A673 (cell line): ENCODE measurements around the gene DENND6A. TPM values are rescaled to one million over a fixed set of nuclear protein-coding genes. Genes with fewer than 3 reads are reported as not detected.

Source experiments
- BruUV-seq: library from RNA; stranded (reverse); fragments of 400-500 nt; replicated peaks from 2 replicates; lab custom pipeline; 2021; lab: Mats Ljungman, UMichigan
- CTCF ChIA-PET: fragments of 300-600 bp; sonication (Branson Sonifier 250); formaldehyde crosslinking; loops from one replicate; lab custom pipeline; 2022; ENCODE audit warnings: antibody characterized with exemption; lab: Charles Lee
- POLR2A ChIA-PET: fragments of 300-600 bp; sonication (Branson Sonifier 250); formaldehyde crosslinking; loops from one replicate; lab custom pipeline; 2022; ENCODE audit warnings: antibody characterized with exemption; ENCODE audit not compliant: low non-redundant PET; lab: Charles Lee
- DNase-seq: peaks from one replicate; pipeline ENCODE4 v3.0.0-alpha.2; 2015; ENCODE audit warnings: low spot score
- H3K27ac ChIP-seq: fragments of 200-600 bp; sonication (generic); 2 replicates; pipeline ENCODE4 v1.5.1; 2016; ENCODE audit warnings: mixed run types, low read depth, mild to moderate bottlenecking, mixed read lengths, antibody characterized with exemption, low read length; ENCODE audit not compliant: poor library complexity, severe bottlenecking
- H3K27me3 ChIP-seq: fragments of 200-600 bp; sonication (generic); replicated peaks from 2 replicates; pipeline ENCODE4 v1.6.1; 2017; ENCODE audit warnings: mixed run types, low read depth, mild to moderate bottlenecking, mixed read lengths, antibody characterized with exemption, low read length; ENCODE audit not compliant: insufficient read depth, poor library complexity
- H3K36me3 ChIP-seq: fragments of 200-600 bp; sonication (generic); 2 replicates; pipeline ENCODE4 v1.6.1; 2016; ENCODE audit warnings: mixed run types, mild to moderate bottlenecking, mixed read lengths, antibody characterized with exemption, low read length; ENCODE audit not compliant: insufficient read depth, poor library complexity, severe bottlenecking
- H3K4me1 ChIP-seq: fragments of 200-600 bp; sonication (generic); 2 replicates; pipeline ENCODE4 v1.6.1; 2017; ENCODE audit warnings: mixed run types, mild to moderate bottlenecking, mixed read lengths, antibody characterized with exemption, low read length; ENCODE audit not compliant: insufficient read depth, poor library complexity, severe bottlenecking
- H3K4me3 ChIP-seq: fragments of 200-600 bp; sonication (generic); 2 replicates; pipeline ENCODE4 v1.5.1; 2016; ENCODE audit warnings: low read depth, mixed run types, mild to moderate bottlenecking, mixed read lengths, low read length; ENCODE audit not compliant: poor library complexity, severe bottlenecking
- H3K9me3 ChIP-seq: fragments of 200-600 bp; sonication (generic); 2 replicates; pipeline ENCODE4 v1.6.1; 2016; ENCODE audit warnings: mixed run types, low read depth, mild to moderate bottlenecking, mixed read lengths, antibody characterized with exemption, low read length; ENCODE audit not compliant: poor library complexity, severe bottlenecking
- CTCF ChIP-seq: fragments of 300-800, 200-600 bp; sonication (generic); conservative IDR thresholded peaks from 2 replicates; pipeline ENCODE4 v1.5.1; 2017; ENCODE audit warnings: low read depth, mild to moderate bottlenecking, antibody characterized with exemption, low read length, moderate library complexity, mixed read lengths
- EZH2 ChIP-seq: fragments of 200-600 bp; sonication (generic); IDR thresholded peaks from 2 replicates; pipeline ENCODE4 v1.6.1; 2017; ENCODE audit warnings: borderline replicate concordance, low read depth, mild to moderate bottlenecking, mixed read lengths, antibody characterized with exemption, low read length; ENCODE audit not compliant: poor library complexity, severe bottlenecking
- intact Hi-C: fragments of 100-400 bp; cut with micrococcal nuclease; formaldehyde crosslinking; loops from one replicate; pipeline ENCODE4 v1.10.0; 2022; ENCODE audit not compliant: unreplicated experiment
- total RNA-seq: library from RNA; stranded (reverse); gene quantifications from 2 replicates; pipeline ENCODE4 v1.2.3, GENCODE V29; 2021

DENND6A gene
- total RNA-seq, 1 experiment from 2014 or later: 22.1 TPM

- Histone ChIP-seq H3K9me3 (no peaks in the 10 kb centered on the region), H3K4me1 (no peaks in the 10 kb centered on the region), H3K27me3 (no peaks in the 10 kb centered on the region), H3K36me3 (no peaks in the 10 kb centered on the region), H3K27ac (no peak overlapping the region), H3K4me3 (peak overlapping the region; percentile 83)
- intact Hi-C loops: no loop called here
- no TSS peak for BruUV-seq
- TF ChIP-seq CTCF (no peak), EZH2 (no peak)
- POLR2A ChIA-PET: no interaction called here
- no peak for DNase-seq
- CTCF ChIA-PET: no interaction called here
Measured at GRCh38 chr3:57594576-57594975, 98.3 kb downstream of the DENND6A start.

GRCh38 chr3:57594144-57594543 lies 98.7 kb downstream of the DENND6A start:
- DNase-seq: no peak
- no peaks in the 10 kb centered on the region for H3K9me3 ChIP-seq
- H3K27ac ChIP-seq: no peak overlapping the region
- no TSS peak for BruUV-seq
- CTCF ChIA-PET: no interaction called here
- H3K4me3 ChIP-seq: no peak overlapping the region
- TF ChIP-seq EZH2 (no peak), CTCF (no peak)
- H3K27me3 ChIP-seq: no peaks in the 10 kb centered on the region
- POLR2A ChIA-PET: no interaction called here
- intact Hi-C loops: no loop called here
- no peaks in the 10 kb centered on the region for H3K36me3 ChIP-seq
- H3K4me1 ChIP-seq: no peaks in the 10 kb centered on the region

GRCh38 chr3:57592306-57592705 lies 100.6 kb downstream of the DENND6A start:
- POLR2A ChIA-PET: no interaction called here
- Histone ChIP-seq H3K4me1 (no peaks in the 10 kb centered on the region), H3K36me3 (no peaks in the 10 kb centered on the region), H3K9me3 (no peaks in the 10 kb centered on the region), H3K4me3 (no peak overlapping the region), H3K27me3 (no peaks in the 10 kb centered on the region), H3K27ac (no peak overlapping the region)
- no TSS peak for BruUV-seq
- CTCF ChIA-PET: no interaction called here
- TF ChIP-seq CTCF (no peak), EZH2 (no peak)
- DNase-seq: no peak
- intact Hi-C loops: no loop called here
